ENCODE results near the gene NPFFR1. TPM values are rescaled to one million over a fixed set of nuclear protein-coding genes. Genes with fewer than 3 reads are reported as not detected.

The NPFFR1 gene
- total RNA-seq, 4 donors from 2014 or later: 0.08 to 0.53 (median 0.23) TPM

DNA sequence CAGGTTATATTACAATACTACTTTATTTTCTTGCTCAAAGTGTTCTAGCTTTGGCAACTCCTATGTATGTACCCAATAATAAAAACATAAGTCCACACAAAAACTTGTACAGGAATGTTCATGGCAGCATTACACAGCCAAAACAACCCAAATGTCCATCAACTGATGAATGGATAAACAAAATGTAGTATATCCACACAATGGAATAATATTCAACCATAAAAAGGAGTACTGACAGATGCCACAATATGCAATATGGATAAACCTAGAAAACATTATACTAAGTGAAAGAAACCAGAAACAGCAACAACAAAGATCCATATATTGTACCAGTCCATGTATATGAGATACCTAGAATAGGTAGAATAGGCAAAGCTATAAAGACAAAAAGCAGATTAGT, 71.5 kb downstream of the NPFFR1 start:
- peaks cover 79% of the 10 kb centered on the region for H3K36me3 ChIP-seq
- no peak for DNase-seq (ENCODE audit: low spot score in 2 of 2)
- no peak overlapping the region for H3K4me3 ChIP-seq
- H3K9me3 ChIP-seq: no peaks in the 10 kb centered on the region
- TF ChIP-seq, protein P1, sequence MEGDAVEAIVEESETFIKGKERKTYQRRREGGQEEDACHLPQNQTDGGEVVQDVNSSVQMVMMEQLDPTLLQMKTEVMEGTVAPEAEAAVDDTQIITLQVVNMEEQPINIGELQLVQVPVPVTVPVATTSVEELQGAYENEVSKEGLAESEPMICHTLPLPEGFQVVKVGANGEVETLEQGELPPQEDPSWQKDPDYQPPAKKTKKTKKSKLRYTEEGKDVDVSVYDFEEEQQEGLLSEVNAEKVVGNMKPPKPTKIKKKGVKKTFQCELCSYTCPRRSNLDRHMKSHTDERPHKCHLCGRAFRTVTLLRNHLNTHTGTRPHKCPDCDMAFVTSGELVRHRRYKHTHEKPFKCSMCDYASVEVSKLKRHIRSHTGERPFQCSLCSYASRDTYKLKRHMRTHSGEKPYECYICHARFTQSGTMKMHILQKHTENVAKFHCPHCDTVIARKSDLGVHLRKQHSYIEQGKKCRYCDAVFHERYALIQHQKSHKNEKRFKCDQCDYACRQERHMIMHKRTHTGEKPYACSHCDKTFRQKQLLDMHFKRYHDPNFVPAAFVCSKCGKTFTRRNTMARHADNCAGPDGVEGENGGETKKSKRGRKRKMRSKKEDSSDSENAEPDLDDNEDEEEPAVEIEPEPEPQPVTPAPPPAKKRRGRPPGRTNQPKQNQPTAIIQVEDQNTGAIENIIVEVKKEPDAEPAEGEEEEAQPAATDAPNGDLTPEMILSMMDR (IDR thresholded peaks at IDR 0.05): no peak
- TF ChIP-seq POLR2A (IDR thresholded peaks at IDR 0.05): no peak
- TF ChIP-seq POLR2AphosphoS5 (IDR thresholded peaks at IDR 0.05): no peak
- no peak for TF ChIP-seq EP300 (IDR thresholded peaks at IDR 0.05)
- no peaks in the 10 kb centered on the region for H3K27me3 ChIP-seq
- H3K27ac ChIP-seq: no peak overlapping the region
- no peaks in the 10 kb centered on the region for H3K4me1 ChIP-seq

DNA sequence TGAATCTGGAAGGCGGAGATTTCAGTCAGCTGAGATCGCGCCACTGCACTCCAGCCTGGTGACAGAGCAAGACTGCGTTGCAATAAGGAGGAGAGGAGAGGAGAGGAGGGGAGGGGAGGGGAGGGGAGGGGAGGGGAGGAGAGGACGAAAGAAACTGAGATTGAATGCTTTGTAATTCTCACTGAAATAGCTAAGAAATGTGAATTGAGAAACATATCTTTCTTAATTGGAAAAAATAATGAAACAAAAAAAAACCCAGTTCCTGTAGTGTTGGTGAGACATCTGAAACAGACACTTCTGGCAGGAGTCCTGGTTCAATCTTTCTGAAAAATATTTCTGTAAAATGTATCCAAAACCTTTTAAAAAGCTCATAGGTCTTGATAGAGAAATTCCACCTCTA, 77.0 kb downstream of the NPFFR1 start:
- 95% methylated on average over 5 of the region's 5 CpGs for WGBS
- peaks cover 75% of the 10 kb centered on the region for H3K36me3 ChIP-seq

DNA sequence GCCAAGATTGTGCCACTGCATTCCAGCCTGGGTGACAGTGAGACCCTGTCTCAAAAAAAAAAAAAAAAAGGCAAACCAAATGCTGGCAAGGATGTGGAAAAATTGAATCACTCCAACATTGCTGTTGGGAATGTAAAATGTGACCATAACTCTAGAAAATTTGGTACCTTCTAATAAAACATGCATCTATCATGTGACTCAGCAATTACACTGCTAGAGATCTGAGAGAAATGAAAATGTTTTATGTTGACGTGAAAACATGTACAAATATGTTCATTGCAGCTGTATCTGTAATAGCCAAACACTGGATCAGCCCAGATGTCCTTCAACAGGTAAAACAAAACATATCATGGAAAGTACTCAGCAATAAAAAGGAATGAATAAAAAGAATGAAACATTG, 82.7 kb downstream of the NPFFR1 start:
- H3K9me3 ChIP-seq: no peaks in the 10 kb centered on the region
- no peak overlapping the region for H3K27ac ChIP-seq
- TF ChIP-seq POLR2AphosphoS5 (IDR thresholded peaks at IDR 0.05) (no peak), POLR2A (IDR thresholded peaks at IDR 0.05) (no peak), EP300 (IDR thresholded peaks at IDR 0.05) (no peak)
- TF ChIP-seq, protein P1 (IDR thresholded peaks at IDR 0.05): no peak
- no peaks in the 10 kb centered on the region for H3K4me1 ChIP-seq
- H3K36me3 ChIP-seq: peaks cover 65% of the 10 kb centered on the region
- no peak for DNase-seq (ENCODE audit: low spot score in 2 of 2)
- no peaks in the 10 kb centered on the region for H3K27me3 ChIP-seq
- WGBS: 95% methylated on average over 1 of the region's 1 CpG
- H3K4me3 ChIP-seq: no peak overlapping the region

More for the DNA sequence above, 77.0 kb downstream of the NPFFR1 start:
- Histone ChIP-seq H3K27me3 (no peaks in the 10 kb centered on the region), H3K27ac (no peak overlapping the region), H3K9me3 (no peaks in the 10 kb centered on the region), H3K4me1 (no peaks in the 10 kb centered on the region), H3K4me3 (no peak overlapping the region)
- TF ChIP-seq EP300 (IDR thresholded peaks at IDR 0.05): no peak
- TF ChIP-seq POLR2AphosphoS5 (IDR thresholded peaks at IDR 0.05): no peak
- TF ChIP-seq POLR2A (IDR thresholded peaks at IDR 0.05): no peak
- TF ChIP-seq, protein P1 (IDR thresholded peaks at IDR 0.05): no peak
- no peak for DNase-seq (ENCODE audit: low spot score in 2 of 2)

DNA sequence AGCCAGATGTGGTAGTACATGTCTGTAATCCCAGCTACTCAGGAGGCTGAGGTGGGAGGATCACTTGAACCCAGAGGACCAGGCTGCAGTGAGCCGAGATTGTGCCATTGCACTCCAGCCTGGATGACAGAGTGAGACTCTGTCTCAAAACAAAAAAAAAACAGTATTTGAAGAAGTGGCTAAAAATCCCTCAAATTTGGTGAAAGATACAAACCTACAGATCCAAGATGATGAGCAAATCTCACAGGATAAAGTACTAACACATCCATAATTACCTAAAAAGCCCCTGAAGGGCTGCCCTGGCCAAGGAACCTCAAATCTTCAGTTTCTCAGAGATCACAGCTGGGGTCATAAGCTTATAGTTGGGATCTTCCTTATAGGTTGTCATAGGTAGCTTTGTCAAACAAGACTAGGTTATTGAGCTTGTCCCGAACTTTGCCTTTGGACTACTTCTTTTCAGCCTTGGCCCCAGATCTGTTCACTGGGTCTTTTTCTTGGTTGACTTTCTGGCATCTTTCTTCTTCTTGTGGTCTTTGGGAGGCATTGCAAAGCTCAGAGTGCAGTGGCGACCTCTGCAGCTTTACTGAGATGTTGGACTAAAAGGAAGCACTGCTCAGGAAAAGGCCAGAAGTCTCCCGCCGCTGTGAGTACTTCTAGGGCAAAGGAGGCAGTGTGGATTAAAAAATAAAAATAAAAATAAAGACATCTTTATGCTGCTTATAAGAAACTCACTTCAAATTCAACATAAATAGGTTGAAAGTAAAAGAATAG, 84.9 kb downstream of the NPFFR1 start:
- Histone ChIP-seq H3K27ac (no peak overlapping the region), H3K27me3 (no peaks in the 10 kb centered on the region), H3K9me3 (no peaks in the 10 kb centered on the region), H3K4me3 (no peak overlapping the region), H3K4me1 (peaks cover 6% of the 10 kb centered on the region), H3K36me3 (peaks cover 48% of the 10 kb centered on the region)
- no peak for DNase-seq (ENCODE audit: low spot score in 2 of 2)
- 95% methylated on average over 5 of the region's 5 CpGs for WGBS
- TF ChIP-seq POLR2A (IDR thresholded peaks at IDR 0.05): no peak
- TF ChIP-seq POLR2AphosphoS5 (IDR thresholded peaks at IDR 0.05): no peak
- TF ChIP-seq, protein P1 (IDR thresholded peaks at IDR 0.05): no peak
- TF ChIP-seq EP300 (IDR thresholded peaks at IDR 0.05): no peak

Other genes with a start within 250 kb of the NPFFR1 start
- gene MACROH2A2, start 231.2 kb downstream of the NPFFR1 start, total RNA-seq: 10 to 100 TPM in 3 of 4 donors, 1 to 10 TPM in 1; 9.9 to 21.3 (median 15.9) TPM
- gene AIFM2, start 151.2 kb downstream of the NPFFR1 start, total RNA-seq: 1 to 10 TPM; 3.3 to 10.0 (median 6.7) TPM
- 10 to 100 TPM; 32.7 to 42.5 (median 35.2) TPM for gene TYSND1, start 137.3 kb downstream of the NPFFR1 start, total RNA-seq
- gene SAR1A, start 113.5 kb downstream of the NPFFR1 start, total RNA-seq: 10 to 100 TPM; 48.2 to 66.7 (median 49.5) TPM
- gene PPA1, start 50.6 kb downstream of the NPFFR1 start, total RNA-seq: 100 to 1,000 TPM in 3 of 4 donors, 10 to 100 TPM in 1; 61.5 to 137 (median 118) TPM
- gene LRRC20, start 98.6 kb upstream of the NPFFR1 start, total RNA-seq: 1 to 10 TPM; 2.4 to 6.5 (median 2.8) TPM
- 10 to 100 TPM; 71.7 to 91.6 (median 77.1) TPM for gene EIF4EBP2, start 120.1 kb upstream of the NPFFR1 start, total RNA-seq
- gene NODAL, start 157.7 kb upstream of the NPFFR1 start, total RNA-seq: not detected
- gene PALD1, start 194.8 kb upstream of the NPFFR1 start, total RNA-seq: 10 to 100 TPM in 1 of 4 donors, 1 to 10 TPM in 3; 6.2 to 12.1 (median 7.7) TPM

Data from suprapubic skin (tissue), 4 donors.